Activated effector memory CD4-positive, alpha-beta T cell treated with Interleukin-2 at 50 U/mL for 16 hours (primary cell): ENCODE data around the gene PAGE3.

Source experiments
- DNase-seq: peaks from one replicate; pipeline ENCODE4 v3.0.0-alpha.2; 2020

PAGE3 gene, protein sequence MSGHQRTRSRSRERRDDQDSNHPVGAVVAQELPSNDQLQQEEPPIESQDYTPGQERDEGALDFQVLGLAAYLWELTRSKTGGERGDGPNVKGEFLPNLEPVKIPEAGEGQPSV

DNA sequence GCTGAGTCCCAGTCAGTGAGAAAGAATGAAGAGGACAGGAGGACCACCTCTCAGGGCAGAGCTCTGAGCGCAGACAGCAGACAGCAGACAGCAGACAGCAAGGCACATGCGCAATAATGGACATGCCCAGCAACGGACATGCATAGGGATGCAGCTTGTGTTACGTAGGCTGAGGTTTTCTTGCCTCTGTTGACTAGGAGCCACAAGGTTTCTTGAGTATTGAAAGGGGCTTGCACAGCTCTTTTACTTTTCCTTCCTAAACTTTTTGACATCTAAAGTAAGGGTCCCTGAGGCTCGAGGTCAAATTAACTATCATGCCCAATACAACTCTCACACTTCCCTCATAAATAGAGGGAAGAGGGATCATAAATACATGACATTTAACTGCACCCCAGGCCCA, at the start of gene PAGE3:
Gene PAGE3 (minus strand): TSS at position 101 of the 400 bp plus-strand sequence. CDS start 1,013 bp downstream, outside the sequence.
- no peak for DNase-seq

DNA sequence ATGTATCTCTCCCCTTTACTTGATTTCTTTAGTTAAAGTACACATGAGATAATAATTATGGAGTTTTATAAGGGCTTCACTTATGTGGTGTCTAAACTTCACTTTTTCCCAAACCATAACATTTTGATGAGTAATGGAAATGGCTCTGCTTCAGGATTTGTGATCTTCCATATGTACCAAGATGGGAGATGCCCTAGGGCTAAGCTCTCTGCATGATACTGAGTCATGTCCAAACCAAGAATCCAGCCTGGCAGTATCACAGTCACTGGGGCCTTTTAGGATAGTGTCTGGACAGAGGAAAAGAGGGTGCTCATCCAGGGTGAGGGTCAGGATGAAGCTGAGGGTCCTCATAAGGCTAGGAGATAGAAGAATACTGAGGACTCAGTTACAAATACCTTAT, 47.9 kb upstream of the PAGE3 start:
- no peak for DNase-seq

DNA sequence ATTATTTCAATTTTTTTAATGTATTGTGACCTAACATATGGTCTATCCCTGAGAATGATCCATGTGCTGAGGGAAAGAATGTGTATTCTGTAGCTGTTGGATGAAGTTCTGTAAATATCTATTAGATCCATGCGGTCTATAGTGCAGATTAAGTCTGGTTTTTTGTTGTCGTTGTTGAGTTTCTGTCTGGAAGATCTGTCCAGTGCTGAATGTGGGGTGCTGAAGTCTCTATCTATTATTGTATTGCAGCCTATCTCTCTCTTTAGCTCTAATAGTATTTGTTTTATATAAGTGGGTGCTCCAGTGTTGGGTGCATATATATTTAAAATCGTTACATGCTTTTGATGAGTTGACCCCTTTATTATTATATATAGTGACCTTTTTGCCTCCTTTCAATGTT, 26.2 kb upstream of the PAGE3 start:
- DNase-seq, result no peak

DNA sequence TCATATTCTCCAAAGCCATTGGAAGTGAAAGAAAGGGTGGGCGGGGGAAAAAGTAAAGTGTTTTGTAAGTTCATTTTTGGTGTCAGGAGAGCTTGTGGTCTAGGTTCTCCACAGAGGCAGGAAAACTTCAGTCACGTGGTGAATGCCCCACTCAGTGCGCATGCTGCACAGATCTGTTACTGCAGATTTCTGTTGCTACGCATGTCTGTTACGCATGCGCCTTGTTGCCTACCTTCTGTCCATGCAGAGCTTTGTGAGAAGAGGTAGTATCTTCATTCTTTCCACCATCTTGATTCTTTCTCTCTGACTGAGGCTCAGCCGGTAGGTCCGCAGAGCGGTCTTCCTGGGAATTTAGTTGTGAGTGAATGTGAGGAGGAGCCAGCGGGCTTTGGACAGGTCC, 15.1 kb upstream of the PAGE3 start:
- no peak for DNase-seq

DNA sequence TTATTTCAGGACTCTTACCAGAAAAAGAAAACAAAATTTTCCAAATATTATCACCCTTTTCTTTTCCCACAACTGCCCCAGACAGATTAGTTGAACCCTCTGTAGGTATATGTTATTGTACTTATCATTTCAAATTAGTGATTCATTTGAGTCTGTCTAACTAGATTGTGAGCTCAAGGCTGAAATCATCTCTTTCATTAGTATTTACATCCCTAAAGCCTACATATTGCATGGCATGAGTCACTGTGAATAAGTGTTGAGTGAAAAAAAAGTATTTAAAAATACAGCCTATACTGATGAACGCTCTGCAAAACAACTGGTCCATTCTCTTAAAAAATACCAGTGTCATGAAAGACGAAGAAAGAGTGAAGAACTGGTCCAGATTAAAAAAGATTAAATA, 3.9 kb downstream of the PAGE3 start:
- no peak for DNase-seq

DNA sequence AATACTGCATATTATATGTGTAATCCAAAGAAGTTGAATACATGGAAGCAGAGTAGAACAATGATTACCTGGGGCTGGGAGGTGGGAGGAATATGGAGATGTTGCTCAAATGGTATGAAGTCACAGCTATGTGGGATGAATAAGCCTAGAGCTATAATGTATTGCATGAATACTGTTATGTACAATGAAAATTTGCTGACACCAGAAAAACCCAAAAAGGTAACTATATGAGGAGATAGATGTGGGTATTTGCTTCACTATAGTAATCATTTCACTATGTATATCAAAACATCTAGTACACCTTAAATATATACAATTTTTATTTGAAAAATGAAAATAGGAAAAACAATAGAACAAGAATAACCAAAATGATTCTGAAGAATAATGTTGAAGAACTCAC, 11.2 kb downstream of the PAGE3 start:
- no peak for DNase-seq

DNA sequence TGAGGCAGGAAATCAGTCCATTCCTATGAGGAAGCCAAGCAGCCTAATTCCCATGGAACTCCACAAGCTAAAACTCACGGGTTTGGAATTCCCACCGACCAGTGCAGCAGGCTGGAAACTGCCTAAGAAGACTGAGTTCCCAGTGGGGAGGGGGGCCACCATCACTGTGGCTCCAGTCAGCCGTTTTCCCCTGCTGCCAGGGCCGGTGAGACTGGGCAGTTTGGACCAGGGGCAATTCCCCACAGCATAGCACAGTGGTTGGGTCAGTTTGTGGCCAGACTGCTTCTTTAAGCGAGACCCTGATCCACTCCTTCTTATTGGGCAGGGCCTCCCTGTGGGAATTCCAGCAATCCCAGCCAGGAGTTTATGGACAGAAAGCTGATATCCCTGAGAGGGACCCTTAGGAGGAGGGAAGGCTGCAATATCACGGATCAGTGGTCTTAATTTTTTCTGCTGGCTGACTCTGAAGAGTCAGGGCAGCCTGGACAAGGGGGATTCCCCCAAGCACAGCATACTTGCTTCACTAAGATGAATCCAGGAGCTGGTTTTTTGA, 23.9 kb downstream of the PAGE3 start:
- no peak for DNase-seq

DNA sequence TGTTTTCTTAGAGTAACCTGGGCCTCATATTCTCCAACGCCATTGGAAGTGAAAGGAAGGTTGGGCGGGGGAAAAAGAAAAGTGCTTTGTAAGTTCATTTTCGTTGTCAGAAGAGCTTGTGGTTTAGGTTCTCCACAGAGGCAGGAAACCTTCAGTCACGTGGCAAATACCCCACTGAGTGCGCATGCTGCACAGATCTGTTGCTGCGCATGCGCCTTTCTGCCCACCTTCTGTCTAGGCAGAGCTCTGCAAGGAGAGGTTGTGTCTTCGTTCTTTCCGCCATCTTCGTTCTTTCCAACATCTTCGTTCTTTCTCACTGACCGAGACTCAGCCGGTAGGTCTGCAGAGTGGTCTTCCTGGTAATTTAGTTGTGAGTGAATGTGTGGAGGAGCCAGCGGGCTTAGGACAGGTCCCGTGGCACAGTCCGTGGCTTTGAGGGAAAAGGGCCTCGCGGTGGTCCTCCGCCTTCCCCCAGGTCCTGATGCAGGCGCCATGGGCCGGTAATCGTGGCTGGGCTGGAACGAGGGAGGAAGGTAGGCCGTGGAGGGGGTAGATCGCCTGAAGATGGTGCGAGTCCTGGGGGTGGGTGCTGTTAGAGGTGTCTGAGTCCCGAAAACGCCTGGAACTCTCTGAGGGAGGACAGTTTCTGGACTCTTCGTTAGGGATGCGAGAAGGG, 44.5 kb downstream of the PAGE3 start, which contains the start of gene PAGE5:
Gene PAGE5 (plus strand): TSS at position 228 of the 676 bp plus-strand sequence. CDS start 1,037 bp downstream, outside the sequence.
- no peak for DNase-seq

DNA sequence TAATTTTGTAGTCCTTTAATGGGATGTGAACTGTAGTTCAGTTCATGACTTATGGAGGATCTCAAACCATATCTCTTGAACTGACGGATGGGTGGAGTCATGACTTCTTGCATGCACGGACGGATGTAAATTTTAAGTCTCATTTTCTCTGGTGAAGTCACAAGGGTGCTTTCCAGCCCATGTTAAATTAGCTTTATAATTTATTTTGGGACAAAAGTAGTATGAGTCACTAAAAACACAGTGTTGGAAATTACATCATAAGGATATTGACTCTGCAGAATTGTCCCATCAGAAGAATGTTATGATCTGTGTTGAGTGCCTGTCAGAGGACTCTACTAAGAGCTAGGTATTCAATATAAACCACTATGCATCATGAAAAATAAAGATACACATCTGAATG, 51.3 kb downstream of the PAGE3 start:
- no peak for DNase-seq

DNA sequence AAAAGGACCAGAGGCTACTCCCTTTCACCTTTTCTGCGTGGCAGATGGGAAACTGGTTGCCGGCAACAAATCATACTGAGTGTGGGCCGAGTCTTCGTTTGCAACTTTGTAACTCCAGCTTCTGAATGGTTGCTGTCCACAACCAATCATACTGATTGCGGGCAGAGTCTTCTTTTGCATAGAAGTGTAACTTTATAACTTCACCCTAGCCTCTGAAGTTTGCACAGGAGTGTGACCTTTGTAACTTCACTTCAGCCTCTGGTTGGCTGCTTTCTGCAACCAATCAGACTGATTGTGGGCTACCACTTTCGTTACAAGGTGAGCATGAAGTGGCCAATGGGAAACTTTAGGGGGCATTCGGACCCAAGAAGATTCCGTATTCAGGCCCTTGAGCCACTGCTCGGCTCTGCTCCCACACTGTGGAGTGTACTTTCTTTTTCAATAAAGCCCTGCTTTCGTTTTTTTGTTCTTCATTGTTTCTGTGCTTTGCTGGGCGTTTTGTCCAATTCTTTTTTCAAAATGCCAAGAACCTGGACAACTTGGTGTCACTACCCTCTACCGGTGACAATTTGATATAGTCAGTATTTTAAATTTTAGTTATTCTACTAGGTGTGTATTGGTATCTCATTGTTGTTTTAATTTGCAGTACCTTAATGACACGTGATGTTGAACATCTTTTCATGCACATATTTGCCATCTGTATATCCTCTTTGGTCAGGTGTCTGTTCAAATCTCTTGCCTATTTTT, 53.6 kb downstream of the PAGE3 start:
- no peak for DNase-seq
